NCI-H460 (cell line): ENCODE results near the gene VSIR. TPM values are rescaled to one million over a fixed set of nuclear protein-coding genes. Genes with fewer than 3 reads are reported as not detected.

Experiments
- DNase-seq: peaks from one replicate; pipeline ENCODE4 v3.0.0-alpha.2; 2016; ENCODE audit warnings: low read depth; ENCODE audit errors: extremely low read depth
- total RNA-seq: library from RNA; depleted of rRNA; stranded (reverse); fragments of >200 nt; shearing (Covaris generic); gene quantifications from 2 replicates; pipeline ENCODE4 v1.2.3, GENCODE V29; 2014

Gene VSIR
- total RNA-seq, 1 experiment from 2014 or later, result 49.4 TPM

- no peak for DNase-seq
Observed at GRCh38 chr10:71783917-71784678, 10.8 kb upstream of the VSIR start.

- DNase-seq, result no peak
Observed at GRCh38 chr10:71782917-71783490, 9.7 kb upstream of the VSIR start.

DNA sequence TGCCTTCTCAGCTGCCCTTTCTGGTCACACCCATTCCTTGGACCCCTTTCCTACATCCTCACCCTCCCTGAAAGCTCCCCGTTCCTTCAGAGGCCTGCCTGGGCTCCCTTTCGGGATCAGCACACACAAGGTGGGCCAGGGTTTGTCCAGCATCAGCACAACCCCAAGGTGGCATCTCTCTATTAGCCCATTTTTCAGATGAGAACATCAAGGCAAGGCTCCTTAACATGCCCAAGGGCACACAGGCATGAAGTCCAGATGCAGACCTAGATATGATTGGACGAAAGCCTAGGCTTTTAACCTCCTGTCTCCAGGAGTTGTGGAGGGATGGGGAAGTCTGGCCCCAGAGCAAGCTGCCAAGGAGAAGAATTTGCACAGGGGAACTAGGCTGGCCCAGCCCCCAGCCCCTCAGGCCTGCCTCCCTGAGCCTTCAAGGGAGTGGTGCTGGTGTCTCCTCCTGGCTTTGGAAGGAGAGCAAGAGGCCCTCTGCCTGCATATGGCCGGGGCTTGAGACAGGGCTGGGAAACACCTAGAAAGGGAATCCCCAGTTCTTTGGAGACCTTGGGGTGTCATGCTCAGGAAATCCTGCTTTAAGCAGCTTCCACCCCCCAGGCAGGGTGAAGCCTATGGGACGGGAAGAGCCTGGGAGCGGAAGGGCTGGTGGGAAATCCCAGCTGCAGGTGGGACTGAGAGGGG lies 9.0 kb upstream of the VSIR start:
- DNase-seq, result no peak

- no peak for DNase-seq
Observed at GRCh38 chr10:71780719-71781118, 7.4 kb upstream of the VSIR start.

DNA sequence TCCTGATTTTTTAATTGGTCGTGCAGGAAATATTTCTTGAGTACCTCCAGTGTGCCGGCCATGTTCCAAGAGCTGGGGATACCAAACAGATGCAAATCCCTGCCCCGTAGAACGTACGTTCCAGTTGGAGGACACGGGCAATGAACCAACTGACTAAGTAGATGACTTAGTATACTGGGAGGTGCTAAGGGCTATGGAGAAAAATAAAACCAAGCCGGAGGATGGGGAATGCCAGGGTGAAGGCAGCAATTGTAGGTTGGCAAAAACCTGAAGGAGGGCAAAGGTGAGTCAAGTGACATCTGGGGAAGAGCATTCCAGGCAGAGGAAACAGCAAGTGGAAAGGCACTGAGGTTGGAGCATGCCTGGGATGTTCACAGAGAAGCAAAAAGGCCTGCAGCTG lies 6.8 kb upstream of the VSIR start:
- no peak for DNase-seq

- DNase-seq, result no peak
Observed at GRCh38 chr10:71779641-71780040, 6.3 kb upstream of the VSIR start.

- DNase-seq, result no peak
Observed at GRCh38 chr10:71778071-71778825, 4.9 kb upstream of the VSIR start.

GRCh38 chr10:71777213-71777985 lies 4.1 kb upstream of the VSIR start:
- DNase-seq, result no peak

DNA sequence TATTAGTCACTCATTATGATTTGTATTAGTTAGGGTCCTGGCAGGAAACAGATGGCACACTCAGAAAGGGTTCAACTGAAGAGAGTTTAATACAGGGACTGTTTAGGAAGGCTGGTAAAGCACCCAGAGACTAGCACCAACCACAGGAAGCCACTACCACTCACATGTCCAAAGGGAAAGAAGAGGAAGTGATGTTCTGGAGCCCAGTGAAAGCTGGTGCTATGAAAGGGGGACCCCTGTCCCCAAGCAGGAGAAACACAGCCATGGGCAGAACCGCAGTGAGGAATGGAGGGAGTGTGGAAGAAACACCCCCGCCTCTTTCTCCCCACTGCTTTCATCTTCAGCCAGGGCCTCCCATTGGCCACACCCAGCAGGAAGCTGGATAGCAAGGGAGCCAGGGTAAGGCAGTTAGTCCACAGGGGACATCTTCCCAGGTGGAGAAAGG lies 3.2 kb upstream of the VSIR start:
- no peak for DNase-seq

- no peak for DNase-seq
Observed at GRCh38 chr10:71774916-71775702, 1.8 kb upstream of the VSIR start.

GRCh38 chr10:71772832-71773220 lies 494 bp downstream of the VSIR start:
- DNase-seq, result no peak

DNA sequence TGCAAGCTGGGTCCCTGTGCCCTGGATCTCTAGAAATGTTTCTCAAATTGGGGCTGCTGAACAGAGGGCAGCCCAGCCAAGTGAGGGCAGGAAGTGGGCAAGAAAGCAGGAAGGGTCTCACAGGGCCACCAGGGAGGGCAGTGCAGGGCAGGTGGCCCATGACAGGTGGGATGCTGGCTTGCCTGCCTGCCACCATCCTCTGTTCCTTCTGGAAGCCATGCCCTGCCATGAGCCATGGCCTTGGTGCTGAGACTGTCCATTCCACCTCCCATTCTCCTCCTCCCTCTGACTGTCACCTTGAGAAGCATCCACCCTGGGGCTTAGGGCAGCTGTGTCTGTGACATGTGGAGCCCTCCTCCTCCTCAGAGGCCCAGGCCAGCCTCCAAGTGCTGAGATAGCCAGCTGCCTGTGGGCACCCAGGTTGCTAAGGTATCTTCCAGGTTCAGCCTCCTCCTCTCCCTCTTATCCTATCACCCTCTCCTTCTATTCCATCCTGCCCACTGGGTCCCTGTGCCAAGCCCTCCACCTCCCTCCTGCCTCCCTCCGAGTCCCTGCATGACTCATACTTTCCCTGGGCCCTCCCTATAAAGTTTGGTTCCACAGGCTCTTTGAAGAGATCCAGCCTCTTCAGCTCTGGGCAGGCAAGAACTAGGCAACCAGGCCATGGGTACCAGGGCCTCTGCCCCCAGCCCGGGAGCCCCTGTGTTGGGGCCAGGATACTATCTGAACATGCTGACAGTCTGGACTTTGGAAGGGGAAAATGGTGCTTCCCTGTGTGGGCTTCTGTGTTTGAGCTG lies 1.3 kb downstream of the VSIR start:
- no peak for DNase-seq

- DNase-seq, result no peak
Observed at GRCh38 chr10:71771204-71771603, 2.1 kb downstream of the VSIR start.

DNA sequence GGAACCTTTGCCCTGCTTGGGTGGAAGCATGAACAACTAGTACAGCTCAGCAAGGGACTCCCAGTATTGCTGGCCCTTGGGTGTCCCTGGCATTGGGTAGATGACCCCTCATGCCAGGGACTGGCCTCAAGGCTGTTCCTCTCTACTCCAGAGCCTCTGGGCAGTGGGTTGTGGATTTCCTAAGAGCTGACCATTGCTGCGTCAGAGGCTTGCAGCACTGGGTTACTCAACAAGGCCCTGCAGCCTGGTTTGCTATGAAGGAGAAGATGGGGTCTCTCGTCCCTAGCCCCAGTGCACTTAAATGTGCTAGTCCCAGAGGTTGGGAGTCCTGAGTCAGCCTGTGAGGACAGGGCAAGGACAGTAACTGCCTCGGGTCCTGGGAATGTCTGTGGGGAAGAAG lies 2.5 kb downstream of the VSIR start:
- DNase-seq, result no peak

GRCh38 chr10:71770255-71770654 lies 3.1 kb downstream of the VSIR start:
- DNase-seq, result no peak

- DNase-seq, result no peak
Observed at GRCh38 chr10:71769279-71769823, 4.0 kb downstream of the VSIR start.

- peak; percentile 48 for DNase-seq
Observed at GRCh38 chr10:71767420-71768035, 5.8 kb downstream of the VSIR start.
